Measurements from ENCODE around the gene PAWR.
"Not testable (repeated sequence)": the region's sequence is repeated elsewhere in the genome, so short reads cannot be mapped to it uniquely, and the experiment has no call there.

PAWR gene

DNA sequence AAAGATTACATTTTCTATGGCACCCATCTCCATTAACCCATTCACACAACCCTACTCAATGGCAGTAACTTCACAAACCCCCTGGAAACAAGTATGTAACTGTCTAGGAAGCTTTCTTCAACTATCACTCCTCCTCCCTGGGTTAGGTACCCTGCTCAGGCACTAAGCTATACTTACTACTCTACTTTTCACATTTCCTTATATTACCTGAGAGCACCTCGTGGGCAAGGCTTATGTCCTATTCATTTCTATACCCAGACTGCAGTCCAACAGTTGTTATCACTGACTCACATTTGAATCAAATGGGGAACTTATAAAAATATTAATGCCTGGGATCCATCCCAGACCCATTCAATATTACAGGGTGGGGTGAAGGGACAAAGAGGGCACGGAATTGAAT lies 4.6 kb downstream of the PAWR start:
- no peak for DNase-seq

DNA sequence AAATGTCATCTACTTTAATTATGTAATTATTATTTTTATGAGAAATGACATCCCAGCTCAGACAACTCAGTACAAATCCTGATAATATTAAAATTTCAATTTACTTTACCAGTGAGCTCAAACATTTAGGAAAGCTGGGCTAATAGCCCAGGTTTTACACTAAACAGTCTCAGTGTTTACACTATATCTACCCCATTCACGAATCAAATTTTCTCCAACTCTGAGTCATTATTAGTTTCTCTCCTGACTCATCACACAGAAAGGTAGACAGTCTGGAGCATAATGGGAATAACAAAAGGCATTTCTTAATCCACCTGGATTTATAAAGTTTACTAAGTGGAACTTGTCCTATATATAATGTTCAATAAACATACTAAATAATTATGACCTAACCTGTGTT lies 5.7 kb downstream of the PAWR start:
- peak; percentile 12 for DNase-seq

DNA sequence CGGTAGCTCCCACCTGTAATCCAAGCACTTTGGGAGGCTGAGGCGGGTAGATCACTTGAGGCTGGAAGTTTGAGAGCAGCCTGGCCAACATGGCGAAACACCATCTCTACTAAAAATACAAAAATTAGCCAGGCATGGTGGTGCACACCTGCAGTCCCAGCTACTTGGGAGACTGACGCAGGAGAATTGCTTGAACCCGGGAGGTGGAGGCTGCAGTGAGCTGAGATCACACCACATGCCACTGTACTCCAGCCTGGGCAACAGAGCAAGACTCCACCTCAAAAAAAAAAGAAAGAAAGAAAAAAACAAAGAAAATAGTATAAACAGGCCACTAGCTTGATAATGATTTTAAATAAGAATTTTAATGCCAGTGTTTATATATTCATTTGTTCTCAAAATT lies 6.4 kb downstream of the PAWR start:
- not testable (repeated sequence) for DNase-seq

DNA sequence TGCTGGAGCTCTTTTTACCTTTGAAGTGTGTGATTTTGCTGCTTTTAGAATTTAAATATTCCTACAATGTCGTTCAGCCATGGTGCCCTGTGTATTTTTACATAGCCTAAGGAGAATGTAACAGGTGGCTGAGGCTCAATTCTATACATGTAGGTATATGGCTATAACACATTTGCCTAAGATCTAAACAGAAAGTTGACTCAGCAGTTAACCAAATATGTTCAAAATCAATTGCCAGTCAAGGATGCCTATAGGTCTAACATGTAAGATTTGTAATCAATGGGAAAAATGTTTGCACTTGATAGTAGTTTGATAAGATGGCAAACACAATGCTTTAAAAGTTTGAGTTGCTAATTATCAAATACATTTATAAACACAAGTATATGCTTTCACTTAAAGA lies 8.2 kb downstream of the PAWR start:
- no peak for DNase-seq

DNA sequence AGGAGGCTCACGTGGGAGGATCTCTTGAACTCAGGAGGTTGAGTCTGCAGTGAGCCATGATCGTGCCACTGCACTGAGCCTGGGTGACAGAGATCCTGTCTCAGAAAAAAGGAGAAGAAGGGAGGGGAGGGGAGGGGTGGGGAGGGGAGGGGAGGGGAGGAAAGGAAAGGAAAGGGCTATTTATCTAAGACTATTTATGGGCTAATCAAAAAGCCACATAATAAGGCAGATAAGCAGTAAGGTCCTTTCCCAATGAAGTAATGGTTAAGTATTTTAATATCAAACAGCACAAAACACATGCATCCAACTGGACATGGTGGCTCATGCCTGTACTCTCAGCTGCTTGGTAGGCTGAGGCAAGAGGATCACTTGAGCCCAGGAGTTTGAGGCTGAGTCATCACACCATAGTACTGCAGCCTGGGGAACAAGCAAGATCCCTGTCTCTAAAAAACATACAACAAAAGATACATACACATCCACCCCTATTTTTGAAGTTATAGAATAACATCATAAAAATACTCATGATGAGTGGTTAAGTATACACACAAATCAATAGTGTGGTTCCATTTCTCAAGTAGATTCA lies 9.7 kb downstream of the PAWR start:
- no peak for DNase-seq

DNA sequence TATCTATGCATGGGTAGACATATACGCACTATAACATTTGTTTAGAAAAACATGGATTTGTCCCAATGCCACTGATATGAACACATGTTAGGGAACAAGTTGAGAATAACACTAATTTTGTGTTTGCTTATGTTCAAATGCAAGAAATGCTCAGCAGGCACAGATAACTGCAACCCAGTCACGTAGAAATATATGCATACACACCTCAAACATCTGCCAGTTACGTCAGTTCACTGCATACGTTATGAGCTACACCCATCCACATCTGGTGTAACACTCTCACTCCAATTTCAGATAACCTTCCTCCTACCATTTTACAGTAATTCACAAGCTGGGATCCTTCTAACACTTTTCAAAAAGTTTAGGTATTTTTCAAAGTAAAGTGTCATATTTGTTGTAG lies 10.7 kb downstream of the PAWR start:
- DNase-seq = no peak

DNA sequence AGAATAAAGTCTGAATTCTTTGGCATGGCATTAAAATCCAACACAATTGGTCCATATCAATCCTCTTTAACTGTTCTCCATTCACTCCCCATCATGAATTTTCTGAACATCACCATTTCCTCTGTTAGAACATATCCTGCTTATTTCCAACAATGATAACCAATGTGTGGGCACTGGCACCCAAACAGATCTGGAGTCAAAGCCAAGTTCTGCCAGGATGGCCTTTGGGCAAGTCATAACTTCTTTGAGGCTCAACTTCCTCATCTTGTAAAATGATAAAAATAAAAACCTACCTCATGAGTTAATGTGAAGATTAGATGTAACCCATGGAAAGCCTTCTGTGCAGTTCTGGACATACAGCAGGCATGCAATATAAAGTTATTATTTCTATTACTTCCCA lies 12.5 kb downstream of the PAWR start:
- DNase-seq = no peak

DNA sequence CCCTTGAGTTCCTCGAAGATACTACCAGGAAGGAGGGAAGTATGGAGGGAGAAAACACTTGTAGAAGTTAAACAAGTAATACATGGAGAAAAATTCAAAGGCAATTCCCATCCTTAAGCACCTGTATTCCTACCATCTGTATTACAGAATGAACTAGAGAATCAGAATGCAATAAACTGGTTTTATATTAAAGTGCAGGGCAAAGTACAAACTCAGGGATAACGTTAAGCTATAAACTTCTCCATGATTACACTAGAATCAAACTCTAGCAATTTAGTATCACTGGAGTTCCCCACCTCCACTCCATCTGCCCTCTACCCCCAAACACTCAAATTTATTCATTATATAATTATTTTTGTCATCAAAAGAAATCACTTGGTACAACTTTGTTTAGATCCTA lies 13.1 kb downstream of the PAWR start:
- no peak for DNase-seq

DNA sequence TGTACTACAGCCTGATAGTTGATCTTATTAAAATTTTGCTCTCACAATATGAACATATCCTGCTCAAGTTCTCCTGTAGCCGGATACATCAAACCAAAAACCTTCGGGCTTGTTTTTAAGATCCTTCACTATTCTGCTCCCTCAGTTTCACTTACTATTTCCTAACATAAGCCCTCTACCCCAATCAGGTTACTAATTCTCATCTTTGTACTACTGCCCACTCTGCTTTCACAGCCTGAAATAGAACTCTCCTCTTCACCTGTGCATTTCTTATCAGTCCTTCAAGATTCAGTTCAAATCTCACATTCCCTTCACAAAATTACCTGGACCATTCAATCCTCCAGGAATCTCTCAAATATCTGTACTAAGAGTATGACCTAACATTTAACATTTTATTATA lies 14.2 kb downstream of the PAWR start:
- no peak for DNase-seq

DNA sequence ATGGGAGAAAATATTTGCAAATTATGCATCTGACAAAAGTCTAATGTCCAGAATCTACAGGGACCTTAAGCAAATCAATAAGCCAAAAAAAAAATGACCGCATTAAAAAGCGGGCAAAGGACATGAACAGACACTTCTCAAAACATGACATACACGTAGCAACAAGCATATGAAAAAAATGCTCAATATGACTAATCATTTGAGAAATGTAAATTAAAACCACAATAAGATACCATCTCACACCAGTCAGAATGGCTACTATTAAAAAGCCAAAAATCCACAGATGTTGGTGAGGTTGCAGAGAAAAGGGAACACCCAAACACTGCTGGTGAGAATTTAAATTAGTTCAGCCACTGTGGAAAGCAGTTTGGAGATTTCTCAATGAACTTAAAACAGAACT lies 16.1 kb downstream of the PAWR start:
- DNase-seq = no peak

DNA sequence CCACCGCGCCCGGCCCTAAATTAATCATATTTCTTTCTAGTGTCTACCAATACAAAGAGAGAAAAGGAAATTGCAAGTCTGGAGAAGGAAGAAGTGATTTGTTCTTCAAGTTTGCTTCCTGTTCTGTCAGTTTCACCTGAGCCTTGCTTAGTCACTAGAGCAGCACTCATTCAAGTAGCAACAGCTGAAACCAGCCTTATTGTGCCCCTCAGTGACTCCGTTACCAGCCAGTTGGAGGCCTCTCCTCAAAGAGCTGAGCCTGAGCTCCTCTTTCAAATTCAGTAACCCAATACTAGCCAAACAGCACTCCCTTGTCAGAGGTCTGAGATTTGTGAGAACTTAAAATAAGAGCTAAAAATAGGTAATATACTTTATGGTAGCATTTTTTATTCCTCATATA lies 17.4 kb downstream of the PAWR start:
- no peak for DNase-seq

DNA sequence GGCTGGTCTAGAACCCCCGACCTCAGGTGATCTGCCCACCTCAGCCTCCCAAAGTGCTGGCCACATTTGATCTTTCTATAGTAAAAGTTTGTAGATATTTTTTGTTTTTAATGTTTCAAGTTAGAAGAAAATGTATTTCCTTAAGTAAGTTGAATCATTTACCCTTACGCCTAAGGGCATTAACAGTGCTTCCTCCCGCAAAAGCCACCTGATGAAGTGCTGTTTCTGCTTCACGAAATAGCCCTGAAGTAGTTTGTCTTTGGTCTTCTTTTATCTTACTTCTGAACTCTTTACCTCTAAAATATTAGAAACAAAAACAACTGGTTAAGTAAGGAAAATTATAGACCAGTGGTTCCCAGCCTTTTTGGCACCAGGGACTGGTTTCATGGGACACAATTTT lies 22.7 kb downstream of the PAWR start:
- no peak for DNase-seq

DNA sequence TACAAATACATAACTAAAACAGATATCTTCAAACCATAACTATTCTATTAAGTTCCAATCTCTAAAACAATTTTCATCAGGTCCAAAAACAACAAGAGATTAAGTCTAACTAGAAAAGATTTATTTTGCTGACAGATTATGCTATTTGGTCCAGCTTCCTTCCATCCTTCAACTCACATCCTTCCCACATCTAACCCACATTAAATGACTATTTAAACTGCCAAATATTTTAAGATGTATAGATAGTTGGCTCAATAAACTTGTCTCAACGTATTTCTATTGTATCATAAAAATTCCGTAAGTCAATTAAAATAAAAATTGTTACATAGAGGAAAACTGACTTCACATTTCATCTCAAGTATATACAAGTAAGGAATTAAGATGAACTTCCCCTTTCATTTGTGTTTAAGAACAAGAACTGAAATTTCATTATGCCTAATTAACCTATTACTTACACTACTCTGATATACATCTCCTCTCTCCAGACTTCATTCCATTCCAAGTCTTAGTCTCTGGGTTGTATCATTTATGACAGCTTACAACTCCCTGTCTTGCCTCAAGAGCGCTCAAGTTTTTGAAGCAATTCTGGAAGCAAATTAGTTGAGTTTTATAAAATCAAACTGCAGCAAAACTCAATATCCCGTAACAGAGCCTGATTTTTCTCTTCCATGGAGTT lies 25.4 kb downstream of the PAWR start:
- DNase-seq = no peak

DNA sequence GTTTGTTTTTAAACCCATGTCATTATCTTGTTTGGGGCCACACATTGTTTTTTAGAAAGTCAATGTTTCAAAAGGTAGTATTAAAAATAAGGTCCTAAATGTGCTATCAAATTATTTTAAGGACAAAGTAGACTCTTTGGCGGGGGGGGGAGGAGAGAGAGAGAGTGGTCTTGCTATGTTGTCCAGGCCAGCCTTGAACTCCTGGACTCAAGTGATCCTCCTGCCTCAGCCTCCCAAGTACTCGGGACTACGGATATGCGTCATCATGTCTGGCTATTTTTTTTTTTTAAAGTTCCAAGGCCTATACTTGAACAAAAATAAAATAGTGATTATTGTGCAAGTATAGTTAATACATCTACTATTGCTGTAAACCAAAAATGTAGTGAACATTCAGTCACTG lies 26.2 kb downstream of the PAWR start:
- no peak for DNase-seq

DNA sequence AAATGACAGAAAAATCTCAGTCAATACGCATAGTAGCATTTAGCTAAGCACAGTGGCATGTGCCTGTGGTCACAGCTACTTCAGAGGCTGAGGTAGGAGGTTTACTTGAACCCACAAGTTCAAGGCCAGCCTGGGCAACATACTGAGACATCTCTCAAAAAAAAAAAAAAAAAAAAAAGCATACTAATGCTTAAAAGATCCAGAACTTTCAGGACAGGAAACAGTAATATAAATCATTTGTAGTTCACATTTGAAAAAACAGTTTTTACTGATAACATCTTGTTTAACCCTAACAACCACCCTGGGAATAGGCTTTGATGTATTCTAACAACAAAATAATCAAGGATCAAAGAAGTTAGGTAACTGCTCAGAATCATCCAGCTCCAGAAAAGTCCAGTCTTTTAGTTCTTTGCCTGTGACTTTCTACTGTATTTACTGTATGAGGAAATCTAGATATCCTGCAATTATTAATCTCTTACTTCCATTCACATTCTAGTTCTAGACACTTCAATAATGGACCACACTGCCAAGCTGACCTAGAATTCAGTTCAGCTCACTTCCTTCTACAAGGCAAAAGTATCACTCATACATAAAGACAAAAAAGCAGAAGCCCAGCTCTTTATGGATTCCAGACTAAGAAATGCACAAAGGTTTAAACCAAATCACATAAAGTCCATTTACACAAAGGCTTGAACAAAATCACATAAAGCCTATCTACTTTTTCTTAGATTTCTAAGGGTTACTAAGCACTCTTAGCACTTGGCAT lies 28.5 kb downstream of the PAWR start:
- DNase-seq = no peak

DNA sequence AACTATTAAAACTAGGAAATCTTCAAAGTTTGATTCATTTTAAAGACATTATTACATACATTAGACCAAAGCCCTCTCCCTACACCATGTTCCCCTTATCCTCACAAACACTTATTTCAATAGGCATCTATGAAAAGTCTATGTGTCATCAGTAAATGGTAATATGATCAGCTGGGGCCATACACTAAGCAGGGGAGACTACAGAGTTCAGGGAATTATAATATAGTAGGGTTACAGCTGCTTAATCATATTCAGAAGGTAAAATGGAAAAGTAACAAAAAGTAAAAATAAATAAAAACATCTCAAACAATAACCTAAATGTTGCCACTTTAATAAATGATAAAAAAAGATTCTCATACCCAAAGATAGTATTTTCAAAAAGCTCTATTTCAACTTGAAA lies 29.1 kb downstream of the PAWR start:
- no peak for DNase-seq

DNA sequence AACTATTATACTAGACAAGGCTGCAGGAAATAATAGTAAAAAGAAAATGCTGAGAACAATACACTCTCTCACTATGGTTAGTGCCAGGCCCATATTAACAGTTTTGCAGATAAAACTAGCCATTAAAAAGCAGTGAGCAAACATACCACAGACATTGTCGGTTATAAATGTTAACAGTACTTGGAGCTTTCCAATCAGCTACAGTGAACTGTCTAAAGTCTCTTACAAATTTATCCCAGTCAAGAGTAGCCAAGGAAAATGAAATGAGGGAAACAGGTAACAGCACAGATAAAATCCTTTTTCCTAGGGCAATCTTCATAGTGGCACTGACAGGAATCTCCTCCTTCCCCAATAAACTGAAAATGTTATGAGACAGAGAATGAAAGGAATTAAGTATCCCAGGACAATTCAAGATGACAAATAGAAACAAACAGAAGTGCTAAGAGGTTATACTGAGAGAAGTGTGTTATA lies 30.8 kb downstream of the PAWR start:
- no peak for DNase-seq

DNA sequence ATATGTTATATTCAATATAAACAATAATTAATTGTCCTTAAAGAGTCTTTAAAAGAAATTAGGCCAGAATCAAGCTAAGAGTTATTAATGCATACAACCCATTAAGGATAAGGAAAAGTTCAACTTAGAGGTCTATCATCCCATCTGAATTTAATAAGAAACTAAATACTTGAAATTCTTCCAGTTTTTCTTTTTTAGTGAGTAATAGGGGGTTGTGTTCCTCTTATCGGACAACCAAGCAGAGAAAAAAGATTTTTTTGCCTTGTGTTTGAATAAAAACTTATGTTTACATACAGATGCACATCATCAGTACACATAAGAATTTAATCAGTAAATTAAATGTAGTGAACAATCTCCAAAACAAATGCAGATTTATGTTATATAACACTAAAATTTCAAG lies 32.5 kb downstream of the PAWR start:
- DNase-seq = no peak

DNA sequence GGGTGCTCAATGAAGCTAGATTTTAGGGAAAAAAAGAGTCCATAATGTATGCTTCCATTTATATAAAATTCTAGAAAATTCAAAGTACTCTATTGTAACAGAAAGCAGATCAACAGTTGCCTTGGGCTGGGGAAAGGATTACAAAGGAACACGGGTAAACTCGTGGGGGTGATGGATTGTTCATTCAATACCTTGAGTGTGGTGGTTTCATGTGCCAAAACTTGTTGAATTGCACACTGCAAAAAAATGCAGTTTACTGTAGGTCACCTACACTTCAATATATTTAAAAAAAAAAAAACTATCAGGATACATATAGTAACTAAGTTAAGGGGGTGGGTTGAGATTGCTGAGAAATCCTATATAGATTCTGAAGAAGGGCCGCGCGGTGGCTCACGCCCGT lies 33.6 kb downstream of the PAWR start:
- DNase-seq = no peak

DNA sequence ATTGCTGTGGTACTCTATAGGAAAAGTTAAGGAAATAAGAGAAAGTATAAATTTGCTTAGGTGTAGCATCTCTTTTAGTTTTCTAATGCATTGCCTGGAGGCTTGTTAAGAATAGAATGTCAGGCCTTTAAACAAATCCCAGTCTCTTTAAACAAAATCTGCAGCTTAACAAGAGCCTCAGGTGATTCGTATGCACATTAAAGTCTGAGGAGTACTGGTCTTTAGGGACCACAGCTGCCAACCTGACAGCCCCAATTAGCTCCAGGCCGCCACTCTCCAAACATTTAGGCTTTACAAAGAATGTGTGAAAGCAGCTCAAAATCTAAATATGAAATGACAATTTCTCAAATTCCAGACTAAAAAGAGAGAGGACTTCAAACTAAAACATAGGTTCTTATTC lies 35.7 kb downstream of the PAWR start:
- peak; percentile 12 for DNase-seq

DNA sequence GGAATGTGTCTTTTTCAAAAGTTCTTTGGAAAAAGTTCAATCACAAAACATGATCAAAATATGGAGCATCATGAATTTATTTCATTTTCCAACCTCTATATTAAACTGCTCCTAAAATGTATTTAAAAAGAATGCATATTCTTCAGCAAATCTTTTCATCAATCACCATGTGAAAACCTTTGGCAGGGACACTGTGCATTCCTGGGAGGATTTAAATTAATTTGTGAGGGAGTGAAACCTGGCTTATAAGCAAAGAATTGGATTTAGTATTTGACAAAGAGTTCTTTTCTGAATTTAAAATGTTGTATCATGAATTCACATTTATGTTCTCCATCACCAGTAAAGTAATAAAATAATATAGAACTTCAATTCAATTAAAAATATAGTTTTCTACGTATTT lies 38.2 kb downstream of the PAWR start:
- DNase-seq = no peak

DNA sequence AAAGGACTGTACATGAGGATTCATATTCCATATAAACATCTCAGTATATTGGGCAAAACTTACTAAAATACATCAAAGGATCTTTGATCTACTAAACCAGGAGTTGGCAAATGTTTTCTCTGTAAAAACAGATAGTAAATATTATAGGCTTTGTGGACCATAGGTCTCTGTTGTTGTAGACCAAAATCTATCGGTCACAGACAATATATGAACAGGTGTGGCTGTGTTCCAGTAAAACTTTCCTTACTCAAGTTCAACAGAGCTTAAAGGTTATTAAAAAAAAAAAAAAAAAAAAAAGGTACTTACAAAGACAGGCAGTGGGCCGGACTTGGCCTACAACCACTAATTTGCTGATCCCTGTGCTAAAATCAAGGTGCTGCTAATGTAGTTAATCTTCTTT lies 40.3 kb downstream of the PAWR start:
- no peak for DNase-seq

DNA sequence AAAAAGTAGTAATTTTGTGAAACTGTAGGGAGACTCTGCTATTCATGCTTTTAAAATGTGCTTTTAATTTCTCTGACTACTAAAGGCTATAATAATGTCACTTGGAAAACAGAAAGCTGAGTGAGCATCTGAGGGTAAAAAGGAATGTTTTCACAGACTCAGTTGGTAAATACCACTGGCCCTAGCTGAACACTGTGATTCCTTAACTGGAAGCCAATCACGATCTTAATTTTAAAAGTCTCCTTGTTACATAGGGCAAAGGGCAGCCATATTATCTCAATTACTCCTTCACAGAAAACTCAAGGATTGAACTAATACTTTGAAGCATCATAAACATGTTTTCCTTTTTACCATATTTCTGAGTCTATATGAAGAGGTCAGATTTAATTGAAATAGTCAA lies 41.9 kb downstream of the PAWR start:
- no peak for DNase-seq

DNA sequence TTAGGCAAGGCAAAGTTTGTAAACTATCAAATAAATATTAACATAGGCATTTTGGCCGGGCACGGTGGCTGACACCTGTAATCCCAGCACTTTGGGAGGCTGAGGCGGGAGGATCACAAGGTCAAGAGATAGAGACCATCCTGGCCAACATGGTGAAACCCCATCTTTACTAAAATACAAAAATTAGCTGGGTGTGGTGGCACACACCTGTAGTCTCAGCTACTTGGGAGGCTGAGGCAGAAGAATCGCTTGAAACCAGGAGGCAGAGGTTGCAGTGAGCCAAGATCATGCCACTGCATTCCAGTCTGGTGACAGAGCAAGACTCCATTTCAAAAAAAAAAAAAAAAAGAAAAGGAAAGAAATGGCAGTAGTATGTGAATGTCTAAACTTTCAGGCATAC lies 43.9 kb downstream of the PAWR start:
- not testable (repeated sequence) for DNase-seq

DNA sequence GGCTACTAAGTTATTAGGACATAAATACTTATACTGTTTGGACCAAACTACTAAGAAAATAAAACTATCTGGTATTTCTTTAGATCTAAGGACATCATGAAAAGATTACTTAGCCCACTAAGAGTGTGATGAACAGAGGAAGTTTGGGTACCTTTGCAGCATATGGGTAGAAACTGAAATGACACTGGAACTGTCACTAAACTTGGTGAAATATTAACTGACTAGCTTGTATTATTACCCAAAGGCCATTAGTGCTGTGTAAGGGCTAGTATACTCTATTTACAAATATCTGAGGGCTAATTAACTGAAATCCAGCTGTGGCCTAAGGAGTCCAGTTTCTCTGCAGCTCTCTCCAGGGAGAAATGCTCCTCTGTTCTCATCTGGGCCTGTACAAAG lies 45.5 kb downstream of the PAWR start:
- DNase-seq = no peak

All from NCI-H146 (cell line).